Mammary epithelial cell (primary cell): ENCODE results near the gene CTLA4.

Experiments
- CTCF ChIP-seq, 2 donors: IDR thresholded peaks in 1 of 2; conservative IDR thresholded peaks in 1 of 2; 2 replicates each; pipeline ENCODE4 v1.5.1; 2011 to 2012; ENCODE audit warnings: inconsistent platforms in 2 of 2, low read length in 2 of 2, mild to moderate bottlenecking in 2 of 2, control low read depth in 1 of 2, low read depth in 1 of 2; ENCODE audit not compliant: insufficient read depth in 1 of 2; ENCODE audit errors: extremely low read depth in 1 of 2
- EZH2 ChIP-seq: IDR thresholded peaks from 2 replicates; pipeline ENCODE4 v1.6.1; 2012; ENCODE audit warnings: low read length, inconsistent platforms, borderline replicate concordance

- TF ChIP-seq CTCF (conservative IDR thresholded peaks at IDR 0.05 in 1 of 2, IDR thresholded peaks at IDR 0.05 in 1 of 2; ENCODE audit: extremely low read depth in 1 of 2, insufficient read depth in 1 of 2, low read depth in 1 of 2, low read length in 2 of 2) (no peak), EZH2 (no peak)
These were observed 10.5 kb downstream of the CTLA4 start for GRCh38 chr2:203878063-203878462.
